ENCODE data around the gene WDR86. TPM values are rescaled to one million over a fixed set of nuclear protein-coding genes. Genes with fewer than 3 reads are reported as not detected.

Gene WDR86
- total RNA-seq, 1 experiment from 2014 or later: not detected

GRCh38 chr7:151435971-151436370 lies 26.1 kb upstream of the WDR86 start (continued):
- TF ChIP-seq ZBTB33 (IDR thresholded peaks at IDR 0.05; ENCODE audit: extremely low read depth, insufficient replicate concordance, low read length) (no peak), JUND (IDR thresholded peaks at IDR 0.05) (no peak), SP1 (IDR thresholded peaks at IDR 0.05; ENCODE audit: low read depth) (no peak), CTCF (IDR thresholded peaks at IDR 0.05 in 2 of 3, conservative IDR thresholded peaks at IDR 0.05 in 1 of 3; ENCODE audit: borderline replicate concordance in 1 of 3, insufficient read depth in 1 of 3, low read depth in 2 of 3, low read length in 2 of 3) (no peak), RAD21 (IDR thresholded peaks at IDR 0.05; ENCODE audit: low read depth) (no peak), CBX3 (IDR thresholded peaks at IDR 0.05; ENCODE audit: low read depth) (no peak), CEBPB (IDR thresholded peaks at IDR 0.05; ENCODE audit: low read depth) (no peak), YY1 (IDR thresholded peaks at IDR 0.05; ENCODE audit: extremely low read depth, insufficient replicate concordance, low read depth, low read length) (no peak), ELF1 (IDR thresholded peaks at IDR 0.05; ENCODE audit: borderline replicate concordance, low read depth) (no peak), EGR1 (IDR thresholded peaks at IDR 0.05; ENCODE audit: low read depth) (no peak)

All from HCT116 (cell line).